Ovary (tissue), 3 donors: Measurements from ENCODE around the gene TMEM39B.

Experiments
- CTCF ChIP-seq, 3 donors: fragments of 450-650 bp in 2 of 3; fragments of 200-600 bp in 1 of 3; IDR thresholded peaks; one replicate each; pipeline versions ENCODE4 v1.5.1 to v1.8.0; 2016 to 2022; ENCODE audit warnings: antibody characterized with exemption in 3 of 3, mild to moderate bottlenecking in 1 of 3
- POLR2A ChIP-seq: fragments of 450-650 bp; IDR thresholded peaks from one replicate; pipeline ENCODE4 v1.6.1; 2017; ENCODE audit warnings: antibody characterized with exemption, mild to moderate bottlenecking, moderate library complexity
- donor health status: DM: no; HTN: no; CAD: no.

- TF ChIP-seq CTCF (IDR thresholded peaks at IDR 0.05) (no peak), POLR2A (no peak)
Measured at GRCh38 chr1:32099426-32099825, 26.7 kb downstream of the TMEM39B start.
